OCI-LY7 (cell line): ENCODE measurements around the gene SERPINA5. TPM values are rescaled to one million over a fixed set of nuclear protein-coding genes. Genes with fewer than 3 reads are reported as not detected.
A peak's percentile ranks its signal among the peaks of the same experiment; 100 is the strongest.

ENCODE experiments used
- BruUV-seq: library from RNA; stranded (reverse); fragments of 400-500 nt; replicated peaks from 2 replicates; lab custom pipeline; 2021; lab: Mats Ljungman, UMichigan
- CTCF ChIA-PET: fragments of 300-600 bp; sonication (Branson Sonifier 250); formaldehyde crosslinking; loops from one replicate; lab custom pipeline; 2022; ENCODE audit warnings: antibody characterized with exemption; ENCODE audit not compliant: unreplicated experiment; lab: Charles Lee
- POLR2A ChIA-PET: fragments of 300-600 bp; sonication (Branson Sonifier 250); formaldehyde crosslinking; loops from one replicate; lab custom pipeline; 2022; ENCODE audit warnings: antibody characterized with exemption; lab: Charles Lee
- DNase-seq: peaks from one replicate; pipeline ENCODE4 v3.0.0-alpha.2; 2015; ENCODE audit warnings: low spot score
- H2AFZ ChIP-seq: fragments of 200-600 bp; sonication (generic), shearing (Covaris generic); 2 replicates; pipeline ENCODE4 v1.6.1; 2014; ENCODE audit warnings: mild to moderate bottlenecking, antibody characterized with exemption, low read length, moderate library complexity
- H3K27ac ChIP-seq: fragments of 200-600 bp; sonication (generic); 2 replicates; pipeline ENCODE4 v1.5.1; 2014; ENCODE audit warnings: mixed run types, low read depth, mild to moderate bottlenecking, moderate library complexity, low read length, inconsistent platforms; ENCODE audit not compliant: poor library complexity, severe bottlenecking
- H3K36me3 ChIP-seq: fragments of 200-600 bp; sonication (generic); 2 replicates; pipeline ENCODE4 v1.6.1; 2014; ENCODE audit warnings: mild to moderate bottlenecking, antibody characterized with exemption, low read length, moderate library complexity, mixed read lengths; ENCODE audit not compliant: insufficient read depth
- H3K4me1 ChIP-seq: fragments of 200-600 bp; sonication (generic); 2 replicates; pipeline ENCODE4 v1.5.1; 2014; ENCODE audit warnings: mild to moderate bottlenecking, low read length; ENCODE audit not compliant: insufficient read depth, poor library complexity, severe bottlenecking
- H3K4me2 ChIP-seq: fragments of 200-600 bp; sonication (generic); 2 replicates; pipeline ENCODE4 v1.6.1; 2014; ENCODE audit warnings: mild to moderate bottlenecking, low read length
- H3K4me3 ChIP-seq: fragments of 200-600 bp; sonication (generic); 2 replicates; pipeline ENCODE4 v1.5.1; 2014; ENCODE audit warnings: mild to moderate bottlenecking, low read depth, low read length; ENCODE audit not compliant: poor library complexity, severe bottlenecking
- H3K79me2 ChIP-seq: fragments of 200-600 bp; sonication (generic); 2 replicates; pipeline ENCODE4 v1.6.1; 2016; ENCODE audit warnings: low read depth, mild to moderate bottlenecking, low read length, moderate library complexity, mixed read lengths; ENCODE audit not compliant: insufficient read depth
- H3K9me2 ChIP-seq: fragments of 200-600 bp; sonication (generic); 2 replicates; pipeline ENCODE4 v1.6.1; 2016; ENCODE audit warnings: mild to moderate bottlenecking, low read length, mixed read lengths; ENCODE audit not compliant: insufficient read depth
- H3K9me3 ChIP-seq: fragments of 200-600 bp; sonication (generic); 2 replicates; pipeline ENCODE4 v1.6.1; 2014; ENCODE audit warnings: mild to moderate bottlenecking, mixed run types, low read length, mixed read lengths
- H4K20me1 ChIP-seq: fragments of 200-600 bp; sonication (generic); 2 replicates; pipeline ENCODE4 v1.6.1; 2014; ENCODE audit warnings: mild to moderate bottlenecking, antibody characterized with exemption, low read length, moderate library complexity, mixed read lengths; ENCODE audit not compliant: insufficient read depth
- CTCF ChIP-seq: fragments of 200-600 bp; sonication (generic); conservative IDR thresholded peaks from 2 replicates; pipeline ENCODE4 v1.5.1; 2014; ENCODE audit warnings: mild to moderate bottlenecking, antibody characterized with exemption, low read length, moderate library complexity, mixed read lengths
- EZH2phosphoT487 ChIP-seq: fragments of 200-600 bp; sonication (generic); IDR thresholded peaks from 2 replicates; pipeline ENCODE4 v1.6.1; 2018; ENCODE audit warnings: low read depth, borderline replicate concordance, mild to moderate bottlenecking, mixed run types, antibody characterized with exemption, low read length, moderate library complexity, mixed read lengths
- intact Hi-C: fragments of 100-400 bp; cut with micrococcal nuclease; formaldehyde crosslinking; loops from one replicate; pipeline ENCODE4 v1.10.0; 2022; ENCODE audit not compliant: unreplicated experiment
- total RNA-seq, 2 experiments: library from RNA; depleted of rRNA in 1 of 2; stranded (reverse); fragments of >200 nt in 1 of 2; shearing (Covaris generic) in 1 of 2; gene quantifications; 2 replicates each; pipeline ENCODE4 v1.2.3, GENCODE V29; 2014 to 2022

Gene SERPINA5
- total RNA-seq, 2 experiments from 2014 or later, result not detected

- DNase-seq, result no peak
- CTCF ChIA-PET, result interaction anchor here (1.1 to 1.6 kb wide), 2 partner anchors 9 to 50 kb away, joined by 3 to 5 read pairs; no protein-coding TSS in a partner anchor
- BruUV-seq, result no TSS peak
- Histone ChIP-seq H3K4me2 (no peak overlapping the region), H3K4me3 (no peak overlapping the region), H3K9me2 (no peaks in the 10 kb centered on the region), H3K79me2 (no peaks in the 10 kb centered on the region), H3K4me1 (no peaks in the 10 kb centered on the region), H2AFZ (no peak overlapping the region), H3K9me3 (no peaks in the 10 kb centered on the region), H4K20me1 (no peaks in the 10 kb centered on the region), H3K36me3 (no peaks in the 10 kb centered on the region), H3K27ac (no peak overlapping the region)
- TF ChIP-seq CTCF (no peak), EZH2phosphoT487 (no peak)
- intact Hi-C loops, result no loop called here
- POLR2A ChIA-PET, result no interaction called here
Observed at GRCh38 chr14:94548131-94548998, 32.9 kb upstream of the SERPINA5 start.

GRCh38 chr14:94548999-94549985 is 31.9 kb upstream of the SERPINA5 start:
- ChIA-PET CTCF (interaction anchor here (1.1 to 1.6 kb wide), 2 partner anchors 9 to 49 kb away, joined by 3 to 5 read pairs; no protein-coding TSS in a partner anchor), POLR2A (no interaction called here)
- no TSS peak for BruUV-seq
- no peaks in the 10 kb centered on the region for H3K4me1 ChIP-seq
- no peak overlapping the region for H3K4me3 ChIP-seq
- no peaks in the 10 kb centered on the region for H3K9me3 ChIP-seq
- H4K20me1 ChIP-seq, result no peaks in the 10 kb centered on the region
- intact Hi-C loops, result no loop called here
- peak; percentile 44 for DNase-seq
- H3K79me2 ChIP-seq, result no peaks in the 10 kb centered on the region
- no peak overlapping the region for H2AFZ ChIP-seq
- TF ChIP-seq CTCF (peak; percentile 92), EZH2phosphoT487 (no peak)
- no peaks in the 10 kb centered on the region for H3K36me3 ChIP-seq
- no peak overlapping the region for H3K27ac ChIP-seq
- H3K9me2 ChIP-seq, result no peaks in the 10 kb centered on the region
- H3K4me2 ChIP-seq, result no peak overlapping the region
